ENCODE measurements around the gene AFMID.

The AFMID gene

GRCh38 chr17:78247304-78247703 lies 60.1 kb downstream of the AFMID start:
- TF ChIP-seq CTCF (conservative IDR thresholded peaks at IDR 0.05; ENCODE audit: low read length): no peak
- DNase-seq (ENCODE audit: low read depth): no peak
- H3K4me3 ChIP-seq (ENCODE audit: low read length): no peak overlapping the region

DNA sequence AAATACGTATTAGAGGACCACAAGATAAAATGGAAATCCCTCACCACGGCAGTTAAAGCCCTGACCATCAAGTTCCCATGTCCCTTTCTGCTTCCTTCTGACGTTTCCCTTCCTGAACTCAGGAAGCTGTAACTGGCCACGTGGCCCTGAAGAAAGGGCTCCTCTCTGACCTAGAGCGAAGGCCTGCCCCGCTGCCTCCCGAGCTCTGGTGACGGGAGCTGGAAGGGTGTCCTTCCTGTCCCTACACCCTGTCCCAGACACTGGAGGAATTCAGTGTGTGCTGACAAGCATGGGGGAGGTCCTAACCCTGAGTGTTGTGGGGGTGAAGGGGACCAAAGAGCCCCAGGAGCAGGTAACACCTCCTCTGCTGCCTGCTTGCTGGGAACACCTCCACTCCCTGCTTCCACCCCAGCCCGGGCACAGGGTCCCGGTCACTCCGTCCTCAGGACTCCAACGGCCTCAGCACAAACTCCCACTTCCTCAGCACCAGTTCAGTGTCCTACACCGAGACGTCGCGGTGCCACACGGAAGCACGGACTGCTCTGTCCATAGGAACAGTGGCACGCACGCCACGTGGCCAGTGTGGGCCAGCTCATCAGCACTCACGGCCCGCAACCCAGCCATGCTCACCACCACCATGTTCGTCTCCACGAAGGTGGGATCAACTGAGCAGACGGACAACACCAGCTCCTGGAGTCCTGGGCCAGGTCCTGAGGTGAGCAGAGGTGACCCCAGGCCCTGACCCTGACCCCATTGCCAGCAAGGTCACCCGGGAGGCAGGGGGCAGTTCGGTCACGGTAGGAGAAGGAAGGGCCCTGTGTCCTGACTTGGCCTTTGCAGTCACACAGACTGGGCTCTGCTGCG lies 61.1 kb downstream of the AFMID start:
- H3K4me3 ChIP-seq (ENCODE audit: low read length): no peak overlapping the region
- TF ChIP-seq CTCF (conservative IDR thresholded peaks at IDR 0.05; ENCODE audit: low read length): no peak
- no peak for DNase-seq (ENCODE audit: low read depth)

DNA sequence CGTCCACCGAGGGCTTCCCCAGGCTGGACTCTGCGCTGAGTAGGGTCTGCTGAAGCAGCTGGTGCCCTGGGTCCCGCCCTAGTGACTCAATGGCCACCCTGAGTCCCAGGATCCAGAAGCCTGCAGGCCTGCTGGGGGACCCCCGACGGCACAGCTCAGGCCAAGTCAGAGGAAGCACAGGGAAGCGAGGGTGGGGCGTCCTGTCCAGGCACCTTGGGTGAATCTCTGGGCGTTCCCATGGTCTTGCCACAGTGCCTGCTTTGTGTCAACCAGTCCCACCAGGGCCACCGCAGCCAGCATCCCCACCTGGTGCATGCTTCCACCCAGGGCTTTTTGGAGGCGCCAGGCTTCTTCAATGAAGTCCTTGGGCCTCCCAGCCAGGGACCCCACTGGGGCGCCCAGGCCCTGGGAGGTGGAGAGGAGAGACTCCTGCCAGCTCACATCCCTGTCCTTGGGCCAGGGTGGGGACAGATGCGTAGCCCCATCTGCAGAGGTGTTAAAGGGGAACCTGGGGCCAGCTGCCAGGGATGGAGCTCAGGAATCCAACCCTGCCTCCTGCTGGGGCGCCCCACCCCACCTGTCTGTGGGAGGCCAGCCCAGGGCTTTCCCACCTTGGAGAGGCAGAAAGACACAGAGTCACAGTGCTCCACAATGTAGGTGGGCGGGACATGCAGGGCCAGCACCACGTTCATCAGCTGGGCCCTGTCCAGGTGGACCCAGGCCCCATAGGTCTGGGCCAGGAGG lies 62.1 kb downstream of the AFMID start:
- no peak for TF ChIP-seq CTCF (conservative IDR thresholded peaks at IDR 0.05; ENCODE audit: low read length)
- no peak overlapping the region for H3K4me3 ChIP-seq (ENCODE audit: low read length)
- no peak for DNase-seq (ENCODE audit: low read depth)

DNA sequence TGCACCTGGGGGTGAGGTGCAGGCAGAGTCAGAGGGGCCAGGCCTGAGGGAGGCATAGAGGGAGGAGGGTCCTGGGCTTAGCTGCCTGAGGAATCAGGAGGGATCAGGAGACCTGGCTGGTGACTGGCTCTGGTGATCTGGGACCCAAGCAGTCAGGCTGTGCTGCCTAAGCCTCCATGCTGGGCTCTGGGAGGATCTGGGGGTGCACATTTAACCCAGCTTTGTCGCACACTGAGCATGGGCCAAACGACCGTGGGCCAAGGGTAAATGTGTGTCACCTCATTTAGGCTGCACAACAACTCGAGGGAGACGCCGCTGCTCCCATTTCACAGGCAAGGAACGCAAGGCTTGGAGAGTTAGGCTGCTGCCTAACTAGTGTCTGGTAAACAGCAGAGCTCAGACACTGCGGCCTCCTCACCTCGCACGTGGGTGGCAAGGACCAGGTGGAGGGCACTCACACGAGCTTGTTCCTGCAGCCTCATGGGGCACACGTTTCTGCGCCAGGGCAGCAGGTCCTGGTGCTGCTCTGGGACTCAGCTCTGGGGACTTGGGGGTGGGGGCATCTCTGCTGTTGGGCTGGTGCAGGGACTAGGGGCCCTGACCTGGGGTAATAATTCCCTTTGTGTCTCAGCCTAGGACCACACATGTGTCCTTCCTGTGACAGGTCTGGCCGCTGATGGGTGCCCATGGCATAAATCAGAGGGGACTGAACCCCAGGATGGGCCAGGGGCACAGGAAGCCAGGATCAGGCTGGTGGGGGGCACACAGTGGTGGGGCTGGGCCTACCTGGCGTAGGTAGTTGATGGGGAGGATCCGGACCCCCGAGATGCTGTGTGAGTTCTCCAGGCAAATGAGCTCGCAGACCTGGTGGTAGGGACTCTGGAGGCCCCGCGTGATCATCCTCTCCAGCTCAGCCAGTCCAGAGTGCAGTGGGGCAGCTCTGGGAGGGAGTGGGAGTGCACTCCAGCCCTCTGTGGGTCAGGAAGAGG lies 63.0 kb downstream of the AFMID start:
- H3K4me3 ChIP-seq (ENCODE audit: low read length): no peak overlapping the region
- no peak for DNase-seq (ENCODE audit: low read depth)
- TF ChIP-seq CTCF (conservative IDR thresholded peaks at IDR 0.05; ENCODE audit: low read length): no peak

DNA sequence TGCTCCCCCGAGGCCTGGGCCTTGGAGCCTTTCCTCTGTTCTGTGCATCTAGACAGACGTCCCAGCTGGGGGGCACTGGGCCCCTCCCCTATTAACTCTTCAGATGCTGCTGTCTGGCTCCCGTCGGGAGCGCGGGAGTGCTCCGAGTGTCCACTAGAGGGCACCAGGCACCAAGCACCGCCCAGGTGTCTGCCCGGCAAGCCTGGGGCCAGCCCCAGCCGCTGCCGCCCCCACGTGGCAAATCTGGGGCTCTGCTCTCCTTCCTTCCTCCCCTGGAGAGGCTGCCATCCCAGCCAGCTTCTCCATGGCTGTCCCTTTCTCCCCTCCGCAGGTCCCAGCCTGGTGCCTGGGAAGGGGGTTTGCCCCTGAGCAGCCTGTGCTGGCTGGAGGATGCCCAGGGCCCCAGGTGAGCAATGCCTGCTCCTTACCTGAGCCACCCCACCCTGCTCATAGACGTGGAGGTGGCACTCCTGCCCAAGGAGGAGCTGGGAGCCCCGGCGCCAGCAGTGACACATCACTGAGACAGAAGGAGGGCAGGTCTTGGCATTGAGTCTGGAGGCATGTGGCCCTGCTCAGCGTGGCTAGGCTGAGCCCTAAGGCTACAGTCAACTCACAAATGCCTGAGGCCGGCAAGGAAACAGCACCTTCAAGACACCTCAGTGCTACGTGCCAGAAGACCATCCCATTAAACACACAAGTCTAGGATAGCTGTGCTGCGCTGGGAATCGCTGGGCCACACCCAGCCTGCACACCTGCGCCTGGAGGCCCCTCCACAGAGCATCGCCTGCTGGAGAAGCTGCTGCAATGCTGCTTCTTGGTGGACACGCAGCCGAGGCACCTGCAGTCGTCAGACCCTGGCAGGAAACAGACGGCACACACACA lies 64.0 kb downstream of the AFMID start:
- H3K4me3 ChIP-seq (ENCODE audit: low read length): no peak overlapping the region
- peak; percentile 81 for DNase-seq (ENCODE audit: low read depth)
- peak; percentile 88 for TF ChIP-seq CTCF (conservative IDR thresholded peaks at IDR 0.05; ENCODE audit: low read length)

DNA sequence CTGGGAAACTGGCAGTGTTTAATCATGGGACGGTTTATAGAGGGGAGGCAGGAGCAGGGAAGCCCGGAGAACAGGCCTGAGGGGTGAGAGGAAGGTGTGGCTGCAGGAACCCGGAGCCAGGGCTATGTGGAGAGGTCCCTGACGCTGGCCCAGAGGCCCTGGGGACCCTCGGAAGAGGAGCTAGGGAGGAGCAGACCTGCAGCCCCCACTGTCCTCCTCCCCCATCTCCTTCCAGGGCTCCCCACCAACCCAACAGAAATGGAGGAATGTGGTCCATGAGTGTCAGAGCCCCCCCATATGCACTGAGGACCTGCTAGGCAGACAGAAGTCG lies 64.6 kb downstream of the AFMID start:
- TF ChIP-seq CTCF (conservative IDR thresholded peaks at IDR 0.05; ENCODE audit: low read length): no peak
- no peak overlapping the region for H3K4me3 ChIP-seq (ENCODE audit: low read length)
- no peak for DNase-seq (ENCODE audit: low read depth)
